Sigmoid colon (tissue), 4 donors: ENCODE measurements around the gene TPGS2.

Source experiments
- POLR2A ChIP-seq, 2 donors: fragments of 450-650 bp; IDR thresholded peaks; one replicate each; pipeline ENCODE4 v1.6.1; 2016; ENCODE audit warnings: antibody characterized with exemption in 2 of 2, mild to moderate bottlenecking in 2 of 2, moderate library complexity in 2 of 2
- POLR2AphosphoS5 ChIP-seq, 4 donors: sonication (generic); formaldehyde crosslinking; IDR thresholded peaks; one replicate each; pipeline ENCODE4 v1.6.1; 2017; ENCODE audit warnings: antibody characterized with exemption in 4 of 4
- TF ChIP-seq, protein P1 (sequence below), 4 experiments: fragments of 450-650 bp in 3 of 4; fragments of 200-600 bp in 1 of 4; IDR thresholded peaks; one replicate each; pipeline ENCODE4 v1.5.1; 2016 to 2019; ENCODE audit warnings: antibody characterized with exemption in 4 of 4, mild to moderate bottlenecking in 3 of 4, moderate library complexity in 2 of 4

GRCh38 chr18:36843199-36843598 is 14.4 kb upstream of the TPGS2 start:
- TF ChIP-seq, protein P1, sequence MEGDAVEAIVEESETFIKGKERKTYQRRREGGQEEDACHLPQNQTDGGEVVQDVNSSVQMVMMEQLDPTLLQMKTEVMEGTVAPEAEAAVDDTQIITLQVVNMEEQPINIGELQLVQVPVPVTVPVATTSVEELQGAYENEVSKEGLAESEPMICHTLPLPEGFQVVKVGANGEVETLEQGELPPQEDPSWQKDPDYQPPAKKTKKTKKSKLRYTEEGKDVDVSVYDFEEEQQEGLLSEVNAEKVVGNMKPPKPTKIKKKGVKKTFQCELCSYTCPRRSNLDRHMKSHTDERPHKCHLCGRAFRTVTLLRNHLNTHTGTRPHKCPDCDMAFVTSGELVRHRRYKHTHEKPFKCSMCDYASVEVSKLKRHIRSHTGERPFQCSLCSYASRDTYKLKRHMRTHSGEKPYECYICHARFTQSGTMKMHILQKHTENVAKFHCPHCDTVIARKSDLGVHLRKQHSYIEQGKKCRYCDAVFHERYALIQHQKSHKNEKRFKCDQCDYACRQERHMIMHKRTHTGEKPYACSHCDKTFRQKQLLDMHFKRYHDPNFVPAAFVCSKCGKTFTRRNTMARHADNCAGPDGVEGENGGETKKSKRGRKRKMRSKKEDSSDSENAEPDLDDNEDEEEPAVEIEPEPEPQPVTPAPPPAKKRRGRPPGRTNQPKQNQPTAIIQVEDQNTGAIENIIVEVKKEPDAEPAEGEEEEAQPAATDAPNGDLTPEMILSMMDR (IDR thresholded peaks at IDR 0.05), result no peak
- no peak for TF ChIP-seq POLR2AphosphoS5 (IDR thresholded peaks at IDR 0.05)
- TF ChIP-seq POLR2A (IDR thresholded peaks at IDR 0.05), result no peak
